ENCODE results near the gene AGTRAP.

Gene AGTRAP

DNA sequence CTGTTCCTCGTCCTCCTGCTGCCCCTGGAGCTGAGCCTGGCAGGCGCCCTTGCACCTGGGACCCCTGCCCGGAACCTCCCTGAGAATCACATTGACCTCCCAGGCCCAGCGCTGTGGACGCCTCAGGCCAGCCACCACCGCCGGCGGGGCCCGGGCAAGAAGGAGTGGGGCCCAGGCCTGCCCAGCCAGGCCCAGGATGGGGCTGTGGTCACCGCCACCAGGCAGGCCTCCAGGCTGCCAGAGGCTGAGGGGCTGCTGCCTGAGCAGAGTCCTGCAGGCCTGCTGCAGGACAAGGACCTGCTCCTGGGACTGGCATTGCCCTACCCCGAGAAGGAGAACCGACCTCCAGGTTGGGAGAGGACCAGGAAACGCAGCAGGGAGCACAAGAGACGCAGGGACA, 29.6 kb upstream of the AGTRAP start:
- DNase-seq (ENCODE audit: low read depth in 2 of 2) = no peak

DNA sequence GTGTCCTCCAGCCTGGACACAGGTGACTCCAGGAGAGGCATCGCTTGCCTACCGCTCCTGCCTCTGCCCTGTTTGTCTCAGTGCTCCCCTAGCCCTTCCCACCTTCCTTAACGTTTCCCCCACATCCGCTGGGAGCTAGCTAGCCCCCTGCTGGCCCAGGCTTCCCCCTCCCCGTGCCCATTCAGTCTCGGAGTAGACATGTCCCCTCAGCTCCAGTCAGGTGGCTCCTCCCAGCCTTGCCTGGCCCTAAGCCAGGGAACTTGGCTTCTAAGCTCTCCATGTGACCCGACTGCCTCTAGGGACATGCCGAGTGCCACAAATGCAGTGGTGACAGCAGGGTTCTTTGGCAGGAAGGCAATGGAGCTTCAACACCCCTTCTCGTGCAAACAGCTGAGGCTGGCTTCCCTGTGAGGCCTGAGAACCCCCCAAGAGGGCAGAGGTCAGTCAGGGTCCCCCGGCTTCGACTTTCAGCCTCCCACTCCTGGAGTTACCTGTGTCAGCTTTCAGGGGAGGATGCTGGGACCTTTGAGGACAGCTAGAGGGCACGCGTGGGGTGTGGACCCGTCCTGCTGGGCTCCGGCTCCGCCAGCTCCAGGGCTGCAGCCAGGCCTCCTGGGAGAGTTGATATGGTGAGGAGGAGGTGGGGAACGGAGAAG, 28.2 kb upstream of the AGTRAP start:
- no peak for DNase-seq (ENCODE audit: low read depth in 2 of 2)

DNA sequence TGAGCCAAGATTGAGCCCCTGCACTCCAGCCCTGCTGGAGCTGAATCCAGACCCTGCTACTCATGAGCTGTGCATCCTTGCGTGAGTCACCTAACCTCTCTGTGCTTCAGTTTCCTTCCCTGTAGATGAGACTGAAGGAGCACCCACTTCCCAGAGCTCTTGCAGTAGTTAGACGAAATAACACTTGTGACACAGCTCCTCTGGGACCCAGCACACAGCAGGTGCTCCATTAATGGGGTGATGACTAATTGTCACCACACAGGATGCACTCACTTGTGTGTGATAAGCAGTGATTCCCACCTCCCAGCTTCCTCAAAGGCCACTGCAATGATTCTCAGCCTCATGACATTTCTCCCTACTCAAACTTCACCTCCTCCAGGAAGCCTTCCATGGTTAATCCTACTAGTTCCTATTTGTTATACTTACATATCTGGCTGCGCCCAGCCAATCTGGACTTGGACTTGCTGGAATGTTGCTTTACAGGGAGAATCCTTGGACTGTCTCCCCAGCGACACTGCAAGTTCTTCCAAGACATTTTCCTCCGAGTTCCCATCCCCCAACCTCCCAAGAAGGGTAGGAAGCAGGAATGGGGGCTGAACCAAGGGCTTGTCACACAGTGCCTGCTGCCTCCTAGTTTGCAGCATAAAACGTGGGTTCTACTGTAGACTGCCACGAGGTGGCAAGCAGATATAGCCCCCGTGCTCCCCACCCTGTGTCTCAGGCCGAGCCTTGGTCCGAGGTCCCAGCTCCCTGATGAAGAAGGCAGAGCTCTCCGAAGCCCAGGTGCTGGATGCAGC, 27.2 kb upstream of the AGTRAP start:
- DNase-seq (ENCODE audit: low read depth in 2 of 2) = no peak

DNA sequence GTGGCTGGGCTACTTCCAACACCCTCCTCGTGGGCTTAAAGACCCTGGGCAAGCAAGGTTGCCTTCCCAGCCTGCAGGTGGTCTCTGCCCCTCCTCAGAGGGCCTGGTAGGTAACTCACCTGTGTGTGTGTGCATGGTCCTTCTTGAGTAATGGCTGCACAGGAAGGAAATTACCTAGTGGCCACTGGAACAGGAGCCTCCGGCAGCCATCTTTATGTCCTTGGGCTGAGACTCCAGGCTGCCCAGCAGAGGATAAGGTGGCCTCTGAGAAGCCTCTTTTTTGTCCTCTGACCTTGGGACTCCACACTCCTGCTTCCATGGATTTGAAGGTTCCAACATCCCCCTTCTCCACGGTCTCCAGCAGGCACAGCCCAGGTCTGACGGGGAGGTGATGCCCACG, 24.4 kb upstream of the AGTRAP start:
- DNase-seq (ENCODE audit: low read depth in 2 of 2) = no peak

DNA sequence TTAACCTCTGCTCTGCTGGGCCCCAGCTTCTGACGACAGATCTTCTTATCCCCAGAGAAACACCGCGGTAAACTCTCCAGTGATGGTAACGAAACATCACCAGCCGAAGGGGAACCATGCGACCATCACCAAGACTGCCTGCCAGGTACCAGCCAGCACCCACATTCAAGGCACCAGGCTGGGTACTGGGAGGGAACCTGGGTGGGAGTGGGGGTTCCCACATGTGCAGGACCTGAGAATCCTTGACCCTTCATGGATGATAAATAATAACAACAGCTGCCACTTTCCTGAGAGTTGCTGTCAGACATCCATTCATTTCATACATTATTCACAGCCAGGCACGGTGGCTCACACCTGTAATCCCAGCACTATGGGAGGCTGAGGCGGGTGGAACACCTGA, 23.7 kb upstream of the AGTRAP start:
- DNase-seq (ENCODE audit: low read depth in 2 of 2) = no peak

DNA sequence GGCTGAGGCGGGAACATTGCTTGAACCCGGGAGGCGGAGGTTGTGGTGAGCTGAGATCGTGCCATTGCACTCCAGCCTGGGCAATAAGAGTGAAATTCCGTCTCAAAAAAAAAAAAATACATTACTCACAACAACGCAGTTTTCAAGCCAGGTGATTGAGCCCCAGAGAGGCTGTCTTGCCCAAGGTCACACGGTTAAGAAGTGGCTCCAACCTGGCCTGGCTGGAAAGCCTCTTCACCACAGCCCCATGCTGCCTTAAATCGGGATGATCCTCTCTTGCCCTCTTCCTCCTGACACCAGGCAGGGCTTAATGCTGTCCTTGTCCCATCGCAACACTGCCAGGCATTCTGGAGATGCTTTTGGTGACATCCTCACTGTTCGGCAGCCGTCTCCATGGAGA, 22.8 kb upstream of the AGTRAP start:
- DNase-seq (ENCODE audit: low read depth in 2 of 2) = no peak

DNA sequence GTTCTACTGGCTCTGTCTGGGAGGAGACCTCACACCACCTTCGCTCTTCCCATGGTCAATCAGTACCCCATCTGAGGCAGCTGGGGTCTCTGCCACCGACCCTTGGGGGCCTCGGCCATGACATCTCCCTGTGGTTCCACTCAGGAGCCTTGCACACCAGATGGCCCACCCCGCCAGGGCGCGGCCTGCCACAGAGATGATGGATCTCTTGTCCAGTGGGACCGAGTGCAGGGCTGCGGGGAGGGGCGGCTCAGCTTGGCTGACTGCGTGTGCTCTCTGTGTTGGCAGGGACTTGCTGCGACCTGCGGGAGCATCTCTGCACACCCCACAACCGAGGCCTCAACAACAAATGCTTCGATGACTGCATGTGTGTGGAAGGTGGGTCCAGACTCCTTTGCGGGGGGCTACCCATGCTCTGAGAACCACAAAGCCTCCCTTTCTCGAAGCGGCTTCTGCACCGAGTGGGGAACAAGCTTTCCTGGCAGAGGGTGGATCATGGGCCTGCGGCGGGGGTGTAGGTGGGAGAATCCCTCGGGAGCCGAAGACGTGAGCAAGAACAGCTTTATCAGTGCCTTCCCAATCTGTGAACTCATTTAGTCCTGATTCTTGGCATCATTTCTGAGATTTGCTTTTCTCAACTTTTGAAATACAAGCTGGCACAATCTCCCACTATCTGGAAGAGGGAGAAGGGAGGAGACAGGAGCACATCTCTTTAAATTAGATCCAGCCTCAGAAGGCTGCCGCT, 20.9 kb upstream of the AGTRAP start:
- no peak for DNase-seq (ENCODE audit: low read depth in 2 of 2)

DNA sequence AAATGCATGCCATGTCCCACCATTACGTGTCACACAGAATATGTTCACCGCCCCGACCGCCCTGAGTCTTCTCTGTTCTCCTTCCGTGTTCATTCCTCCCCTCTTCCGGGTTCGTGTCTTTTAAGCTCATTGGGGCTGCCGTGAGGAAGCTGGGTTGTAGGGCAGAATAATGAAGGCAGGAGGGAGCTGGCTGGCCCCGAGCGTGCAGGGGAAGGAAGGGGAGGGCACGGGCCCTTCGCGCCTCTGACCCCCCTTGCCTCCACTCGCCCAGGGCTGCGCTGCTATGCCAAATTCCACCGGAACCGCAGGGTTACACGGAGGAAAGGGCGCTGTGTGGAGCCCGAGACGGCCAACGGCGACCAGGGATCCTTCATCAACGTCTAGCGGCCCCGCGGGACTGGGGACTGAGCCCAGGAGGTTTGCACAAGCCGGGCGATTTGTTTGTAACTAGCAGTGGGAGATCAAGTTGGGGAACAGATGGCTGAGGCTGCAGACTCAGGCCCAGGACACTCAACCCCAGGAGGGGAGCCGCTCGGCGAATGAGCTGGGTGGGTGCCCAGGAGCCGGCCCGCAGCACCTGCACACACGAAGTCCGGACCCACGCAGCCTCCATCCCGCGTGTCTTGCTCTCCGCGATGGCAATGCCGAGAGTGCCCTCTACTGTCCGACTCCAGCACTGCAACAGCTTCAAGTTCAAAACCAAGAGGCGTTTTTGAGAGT, 16.5 kb upstream of the AGTRAP start:
- peak; percentile 62 to 79 for DNase-seq (ENCODE audit: low read depth in 2 of 2)

DNA sequence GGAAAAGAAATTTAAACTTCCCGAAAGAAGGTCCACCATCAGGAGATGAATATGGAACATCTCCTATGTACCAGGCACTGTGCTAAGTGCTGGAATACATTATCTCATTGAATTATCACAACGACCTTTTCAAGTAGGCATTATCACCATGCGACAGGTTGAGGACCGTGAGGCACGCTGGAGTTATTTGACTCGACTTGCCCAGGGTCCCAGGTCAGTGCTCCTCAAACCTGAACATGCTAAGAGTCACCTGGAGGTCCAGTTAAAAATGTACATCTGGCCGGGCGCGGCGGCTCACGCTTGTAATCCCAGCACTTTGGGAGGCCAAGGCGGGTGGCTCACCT, 15.9 kb upstream of the AGTRAP start:
- DNase-seq (ENCODE audit: low read depth in 2 of 2) = no peak

DNA sequence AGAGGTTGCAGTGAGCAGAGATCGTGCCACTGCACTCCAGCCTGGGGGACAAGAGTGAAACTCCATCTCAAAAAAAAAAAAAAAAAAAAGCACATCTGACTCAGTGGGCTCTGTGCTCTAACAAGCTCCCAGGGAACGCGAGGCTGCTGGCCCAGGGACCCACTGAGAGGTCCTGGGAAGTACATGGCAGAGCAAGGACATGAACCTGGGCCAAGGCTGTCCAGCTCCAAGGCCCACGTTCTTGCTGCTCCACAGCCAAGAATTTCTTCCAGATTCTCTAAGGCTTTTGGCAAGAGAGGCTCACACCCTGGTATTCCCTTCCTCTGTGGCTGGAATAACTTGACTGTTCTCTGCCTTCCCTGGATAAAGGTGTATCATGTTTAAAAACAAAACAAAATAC, 15.4 kb upstream of the AGTRAP start:
- no peak for DNase-seq (ENCODE audit: low read depth in 2 of 2)

DNA sequence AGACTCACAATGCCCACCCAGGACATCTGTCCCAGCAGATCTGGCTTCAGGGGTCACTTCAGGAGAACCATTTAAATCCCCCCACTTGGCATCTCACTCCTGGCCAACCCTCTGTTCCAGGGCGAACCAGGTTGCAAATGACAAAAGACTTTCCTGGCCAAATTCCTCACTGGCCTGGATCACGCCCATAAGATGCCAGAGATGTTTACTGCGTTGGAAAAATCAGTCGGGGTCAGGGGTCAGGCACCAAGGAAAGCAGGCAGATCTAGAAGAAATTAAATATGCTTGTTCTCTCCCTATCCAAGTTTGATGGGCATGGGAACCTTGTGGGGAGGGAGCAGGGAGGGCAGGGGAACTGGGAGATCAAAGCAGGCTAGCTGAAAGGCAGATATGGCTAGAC, 14.6 kb upstream of the AGTRAP start:
- no peak for DNase-seq (ENCODE audit: low read depth in 2 of 2)

DNA sequence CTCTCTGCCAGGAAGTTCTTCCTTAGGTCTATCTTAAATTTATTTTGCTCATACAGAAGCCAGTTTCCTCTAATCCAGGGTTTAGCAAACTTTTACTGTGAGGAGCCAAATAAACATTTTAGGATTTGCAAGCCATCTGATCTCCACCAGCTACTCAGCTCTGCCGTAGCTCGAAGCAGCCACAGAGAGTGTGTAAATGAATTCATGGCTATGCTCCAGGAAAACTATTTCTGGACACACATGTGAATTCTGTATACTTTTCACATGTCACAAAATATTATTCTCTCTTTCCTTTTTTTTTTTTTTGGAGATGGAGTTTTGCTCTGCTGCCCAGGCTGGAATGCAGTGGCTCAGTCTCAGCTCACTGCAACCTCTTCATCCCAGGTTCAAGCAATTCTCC, 13.4 kb upstream of the AGTRAP start:
- no peak for DNase-seq (ENCODE audit: low read depth in 2 of 2)

DNA sequence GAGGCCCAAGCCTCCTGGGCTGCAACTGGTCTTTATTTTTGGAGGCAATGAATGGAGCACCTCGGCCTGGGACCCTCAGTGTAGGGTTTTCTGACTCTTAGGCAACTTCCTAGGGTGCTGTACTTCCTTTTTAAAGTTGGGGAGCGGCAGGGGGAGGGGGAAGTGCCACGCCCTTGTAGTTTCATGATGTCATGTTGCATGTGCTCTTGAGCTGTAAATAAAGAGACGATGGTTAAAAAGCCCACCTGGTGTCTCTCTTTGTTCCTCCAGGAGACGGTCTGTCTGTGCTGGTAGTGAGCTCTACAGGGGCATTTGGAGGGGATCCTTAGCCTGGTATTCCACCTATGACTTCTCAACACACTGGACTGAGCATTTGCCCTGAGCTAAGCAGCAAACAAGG, 10.3 kb upstream of the AGTRAP start:
- DNase-seq (ENCODE audit: low read depth in 2 of 2) = no peak

DNA sequence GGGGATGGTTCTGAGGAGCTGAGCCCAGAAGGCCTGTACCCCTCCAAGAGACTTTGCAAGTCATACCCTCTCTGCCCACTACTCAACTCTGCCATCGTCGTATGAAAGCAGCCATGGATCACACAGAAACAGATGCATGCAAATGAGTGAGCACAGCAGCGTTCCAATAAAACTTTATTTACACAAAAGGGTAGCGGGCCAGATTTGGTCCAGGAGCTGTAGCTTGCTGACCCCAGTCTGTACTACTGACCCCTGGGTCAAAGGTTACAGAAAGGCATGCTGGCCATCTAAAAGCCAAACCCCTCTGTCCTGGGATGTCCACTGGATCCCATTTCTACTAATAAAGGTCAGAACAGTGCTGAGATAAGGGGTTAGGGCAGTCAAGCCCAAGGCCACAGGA, 8.8 kb upstream of the AGTRAP start:
- no peak for DNase-seq (ENCODE audit: low read depth in 2 of 2)

DNA sequence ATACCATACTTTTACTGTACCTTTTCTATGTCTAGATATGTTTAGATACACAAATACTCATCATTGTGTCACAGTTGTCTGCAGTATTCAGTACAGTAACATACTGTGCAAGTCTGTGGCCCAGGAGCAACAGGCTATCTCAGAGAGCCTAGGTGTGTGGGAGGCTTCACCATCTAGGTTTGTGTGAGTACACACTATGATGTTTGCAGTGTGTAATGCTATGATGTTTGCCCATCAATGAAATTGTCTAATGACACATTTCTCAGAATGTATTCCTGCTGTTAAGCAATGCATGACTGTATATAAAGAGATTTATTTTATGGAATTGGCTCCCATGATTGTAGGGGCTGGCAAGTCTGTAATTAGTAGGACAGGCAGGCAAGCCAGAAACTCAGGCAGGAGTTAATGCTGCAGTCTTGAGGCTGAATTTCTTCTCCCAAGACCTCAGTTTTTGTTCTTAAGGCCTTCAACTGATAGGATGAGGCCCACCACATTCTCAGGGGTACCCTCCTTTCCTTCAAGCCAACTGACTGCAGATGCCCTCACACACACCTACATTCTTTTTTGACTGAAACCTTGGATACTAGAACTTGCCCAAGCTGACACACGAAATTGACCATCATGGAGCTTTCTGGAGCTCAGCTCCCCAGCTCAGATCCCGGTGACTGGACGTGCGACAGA, 7.7 kb upstream of the AGTRAP start:
- DNase-seq (ENCODE audit: low read depth in 2 of 2) = no peak

DNA sequence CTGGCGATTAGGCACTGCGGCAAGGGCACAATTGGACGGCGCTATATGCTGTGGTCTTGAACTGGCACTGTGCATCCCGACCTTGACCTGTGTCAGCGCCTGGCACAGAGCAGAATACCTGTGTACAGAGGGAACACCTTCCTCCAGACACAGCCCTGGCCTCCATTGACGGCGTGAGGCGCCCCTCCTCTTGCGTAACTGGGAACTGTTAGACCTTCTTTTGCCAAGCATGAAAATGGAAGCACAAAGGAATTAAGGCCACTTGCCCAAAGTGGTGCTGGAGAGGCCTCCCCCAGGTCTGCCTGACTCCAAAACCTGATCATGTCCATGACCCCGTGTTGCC, 6.8 kb upstream of the AGTRAP start:
- DNase-seq (ENCODE audit: low read depth in 2 of 2) = no peak

DNA sequence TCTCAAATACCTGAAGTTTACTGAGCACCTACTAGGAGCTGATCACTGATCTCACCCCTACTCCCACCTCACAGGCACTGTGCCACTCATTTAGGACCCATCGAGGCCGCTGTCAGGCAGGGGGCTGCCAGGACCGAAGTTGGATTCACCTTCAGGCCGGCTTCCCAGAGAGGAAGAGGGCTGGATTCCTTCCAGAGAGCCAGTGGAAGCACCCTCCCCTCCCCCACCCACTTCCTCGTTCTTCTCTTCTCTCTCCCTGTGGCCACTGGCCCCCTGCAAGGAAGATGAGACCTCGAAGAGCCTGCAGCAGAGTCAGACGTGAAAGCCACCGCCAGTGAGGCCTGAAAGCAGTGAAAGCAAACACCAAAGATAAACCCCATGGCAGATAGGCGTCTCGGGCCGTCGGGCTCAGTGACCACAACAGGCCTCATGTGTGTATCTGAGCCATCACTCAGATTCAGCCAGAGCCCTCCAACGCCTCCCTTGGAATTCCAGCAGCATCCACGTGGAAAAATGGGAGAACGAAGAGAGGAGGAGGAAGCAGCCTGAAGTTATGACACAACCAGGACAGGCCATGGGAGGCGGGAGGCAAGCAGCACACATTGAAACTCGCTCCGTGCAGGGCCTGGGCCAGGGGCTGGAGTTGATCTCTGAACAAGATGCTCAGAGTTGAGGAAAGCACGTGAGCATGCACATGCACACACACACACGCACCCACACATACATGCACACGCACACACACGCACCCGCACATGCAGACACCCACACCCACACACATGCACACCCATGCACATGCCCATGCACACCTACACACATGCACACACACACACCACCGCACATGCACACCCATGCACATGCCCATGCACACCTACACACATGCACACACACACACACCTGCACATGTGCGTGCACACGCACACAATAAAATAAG, 6.2 kb upstream of the AGTRAP start:
- DNase-seq (ENCODE audit: low read depth in 2 of 2) = no peak

DNA sequence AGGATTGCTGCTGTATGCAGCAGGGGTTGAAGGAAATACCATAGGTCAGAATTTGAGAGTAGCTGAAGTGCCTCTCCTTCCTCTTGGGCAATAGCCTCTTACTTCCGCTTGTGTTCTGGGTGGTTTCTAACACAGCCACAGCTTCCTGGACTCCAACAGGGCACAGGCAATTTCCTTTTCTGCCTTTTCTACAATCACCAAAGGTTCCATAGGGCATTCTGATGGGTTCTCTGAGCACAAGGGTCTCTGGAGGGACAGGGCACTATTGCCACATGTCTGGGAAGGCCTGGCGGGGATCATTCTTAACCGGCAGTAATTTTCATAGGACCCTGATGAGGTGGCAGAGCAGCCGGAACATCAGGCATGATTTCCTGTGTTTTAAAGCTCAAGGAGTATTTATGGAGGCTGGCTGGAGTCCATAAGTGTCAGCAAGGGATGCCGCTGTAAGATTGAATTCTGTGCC, 5.5 kb upstream of the AGTRAP start:
- DNase-seq (ENCODE audit: low read depth in 2 of 2) = no peak

DNA sequence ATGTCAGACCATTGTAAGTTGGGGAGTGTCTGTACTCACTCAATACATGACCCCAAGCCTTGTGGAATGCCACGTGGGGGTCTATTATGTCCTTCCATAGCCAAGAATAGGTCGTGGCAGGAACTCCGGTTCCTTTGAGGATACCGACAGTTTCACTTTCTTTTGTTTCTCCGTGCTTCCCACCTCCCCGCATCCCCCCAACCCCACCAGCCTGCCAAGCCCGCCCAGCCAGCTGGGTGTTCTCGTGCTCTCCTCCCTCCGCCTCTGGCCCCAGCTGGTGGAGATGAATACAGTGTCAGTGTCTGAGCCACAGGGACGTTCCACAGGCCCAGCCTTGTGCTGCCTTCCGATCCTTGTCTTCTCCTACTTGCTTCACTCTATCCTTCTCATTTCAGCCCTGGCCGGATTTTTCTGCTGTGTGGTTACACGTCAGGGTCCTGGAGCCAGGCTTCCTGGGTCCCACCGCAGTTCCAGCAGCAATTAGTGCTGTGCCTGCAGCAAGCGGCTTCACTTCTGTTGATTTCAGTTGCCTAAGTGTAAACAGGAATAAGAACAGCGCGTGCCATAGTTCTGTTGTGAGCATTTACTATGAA, 4.1 kb upstream of the AGTRAP start:
- no peak for DNase-seq (ENCODE audit: low read depth in 2 of 2)

DNA sequence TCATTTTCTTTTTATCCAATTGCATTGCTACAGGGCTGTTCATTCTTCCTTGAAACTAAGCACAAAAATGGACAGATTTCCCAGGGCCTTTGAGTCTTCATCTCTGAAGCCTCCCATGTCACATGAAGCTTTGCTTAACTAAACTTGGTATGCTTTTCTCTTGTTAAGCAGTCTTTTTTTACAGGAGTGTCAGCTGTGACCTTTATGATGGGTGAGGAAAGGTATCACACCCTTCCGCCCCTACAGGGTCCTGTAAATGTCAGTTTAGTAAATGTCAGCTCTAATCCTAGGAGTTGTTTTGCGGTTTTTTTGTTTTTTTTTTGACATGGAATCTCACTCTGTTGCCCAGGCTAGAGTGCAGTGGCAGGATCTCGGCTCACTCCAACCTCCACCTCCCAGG, 2.6 kb upstream of the AGTRAP start:
- DNase-seq (ENCODE audit: low read depth in 2 of 2) = no peak

DNA sequence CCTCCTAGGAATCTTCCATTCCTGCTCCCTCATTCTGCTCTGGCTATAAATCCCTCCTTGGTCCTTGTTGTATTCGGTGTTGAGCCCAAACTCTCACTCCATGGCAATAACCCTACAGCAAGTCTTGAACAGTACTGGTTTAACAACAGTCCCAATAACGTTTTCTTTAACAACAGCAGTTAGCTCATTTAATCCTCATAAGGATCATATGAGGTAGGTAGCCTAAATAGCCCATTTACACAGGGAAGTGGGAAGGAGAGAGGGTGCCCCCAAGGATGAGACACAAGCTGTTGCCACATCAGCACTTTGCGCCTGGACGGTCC, 444 bp upstream of the AGTRAP start:
- no peak for DNase-seq (ENCODE audit: low read depth in 2 of 2)

Measured in stimulated activated CD4-positive, alpha-beta T cell treated with anti-CD3 and anti-CD28 coated beads, Interleukin-15, amount 100 ng/mL, for 48 hours (primary cell).